MG63 (cell line): Measurements from ENCODE around the gene RNF141. TPM values are rescaled to one million over a fixed set of nuclear protein-coding genes. Genes with fewer than 3 reads are reported as not detected.

Experiments
- DNase-seq: peaks from one replicate; pipeline ENCODE4 v3.0.0-alpha.2; 2020
- H3K27me3 ChIP-seq: fragments of 250-450 bp; sonication (Bioruptor Pico); 2 replicates; pipeline ENCODE4 v1.5.1; 2020; ENCODE audit warnings: mild to moderate bottlenecking, moderate library complexity
- H3K36me3 ChIP-seq: fragments of 250-450 bp; sonication (Bioruptor Pico); 2 replicates; pipeline ENCODE4 v1.5.1; 2020; ENCODE audit warnings: mild to moderate bottlenecking, moderate library complexity
- H3K4me3 ChIP-seq: fragments of 250-450 bp; sonication (Bioruptor Pico); 2 replicates; pipeline ENCODE4 v1.5.1; 2020; ENCODE audit warnings: mild to moderate bottlenecking, moderate library complexity
- H3K9me3 ChIP-seq: fragments of 250-450 bp; sonication (Bioruptor Pico); 2 replicates; pipeline ENCODE4 v1.5.1; 2020; ENCODE audit warnings: mild to moderate bottlenecking, moderate library complexity
- total RNA-seq: library from RNA; depleted of rRNA; stranded (reverse); fragments of >200 nt; shearing (Covaris generic); gene quantifications from 2 replicates; pipeline ENCODE4 v1.2.3, GENCODE V29; 2014; ENCODE audit warnings: low replicate concordance; rRNA removed

RNF141 gene
- total RNA-seq, 1 experiment from 2014 or later = 19.2 TPM

- Histone ChIP-seq H3K27me3 (no peaks in the 10 kb centered on the region), H3K9me3 (no peaks in the 10 kb centered on the region), H3K36me3 (no peaks in the 10 kb centered on the region; the same call in none of the 2 replicates), H3K4me3 (no peak overlapping the region)
- no peak for DNase-seq
Observed at GRCh38 chr11:10483174-10483573, 57.8 kb downstream of the RNF141 start.

GRCh38 chr11:10481560-10482349 is 59.2 kb downstream of the RNF141 start:
- Histone ChIP-seq H3K4me3 (no peak overlapping the region), H3K36me3 (no peaks in the 10 kb centered on the region; the same call in 1 of the 2 replicates), H3K27me3 (no peaks in the 10 kb centered on the region), H3K9me3 (no peaks in the 10 kb centered on the region)
- no peak for DNase-seq

GRCh38 chr11:10480760-10481159 is 60.2 kb downstream of the RNF141 start:
- H3K36me3 ChIP-seq = no peaks in the 10 kb centered on the region; the same call in 1 of the 2 replicates
- DNase-seq = no peak

GRCh38 chr11:10480026-10480425 is 61.0 kb downstream of the RNF141 start:
- DNase-seq = no peak
- no peak overlapping the region for H3K4me3 ChIP-seq
- H3K36me3 ChIP-seq = no peaks in the 10 kb centered on the region; the same call in 1 of the 2 replicates
- H3K9me3 ChIP-seq = no peaks in the 10 kb centered on the region
- no peaks in the 10 kb centered on the region for H3K27me3 ChIP-seq

More at GRCh38 chr11:10480760-10481159, 60.2 kb downstream of the RNF141 start:
- no peak overlapping the region for H3K4me3 ChIP-seq
- H3K9me3 ChIP-seq = no peaks in the 10 kb centered on the region
- H3K27me3 ChIP-seq = no peaks in the 10 kb centered on the region

- Histone ChIP-seq H3K27me3 (no peaks in the 10 kb centered on the region), H3K36me3 (no peaks in the 10 kb centered on the region; the same call in 1 of the 2 replicates), H3K4me3 (no peak overlapping the region), H3K9me3 (no peaks in the 10 kb centered on the region)
- peak; percentile 55 for DNase-seq
Observed at GRCh38 chr11:10478574-10479550, 62.1 kb downstream of the RNF141 start.

- Histone ChIP-seq H3K4me3 (no peak overlapping the region), H3K36me3 (no peaks in the 10 kb centered on the region; the same call in 1 of the 2 replicates), H3K9me3 (no peaks in the 10 kb centered on the region), H3K27me3 (no peaks in the 10 kb centered on the region)
- no peak for DNase-seq
Observed at GRCh38 chr11:10478066-10478465, 62.9 kb downstream of the RNF141 start.

GRCh38 chr11:10477690-10478046 is 63.3 kb downstream of the RNF141 start:
- H3K4me3 ChIP-seq = no peak overlapping the region
- H3K36me3 ChIP-seq = no peaks in the 10 kb centered on the region; the same call in 1 of the 2 replicates
- H3K27me3 ChIP-seq = no peaks in the 10 kb centered on the region
- DNase-seq = no peak
- H3K9me3 ChIP-seq = no peaks in the 10 kb centered on the region

GRCh38 chr11:10476927-10477689 is 63.9 kb downstream of the RNF141 start:
- H3K9me3 ChIP-seq = no peaks in the 10 kb centered on the region
- DNase-seq = no peak

GRCh38 chr11:10476342-10476741 is 64.6 kb downstream of the RNF141 start:
- Histone ChIP-seq H3K9me3 (no peaks in the 10 kb centered on the region), H3K4me3 (no peak overlapping the region), H3K36me3 (no peaks in the 10 kb centered on the region; the same call in 1 of the 2 replicates), H3K27me3 (no peaks in the 10 kb centered on the region)
- DNase-seq = no peak

More at GRCh38 chr11:10476927-10477689, 63.9 kb downstream of the RNF141 start:
- H3K4me3 ChIP-seq = no peak overlapping the region
- no peaks in the 10 kb centered on the region for H3K27me3 ChIP-seq
- H3K36me3 ChIP-seq = no peaks in the 10 kb centered on the region; the same call in 1 of the 2 replicates

GRCh38 chr11:10474551-10474950 is 66.4 kb downstream of the RNF141 start:
- Histone ChIP-seq H3K4me3 (no peak overlapping the region), H3K27me3 (no peaks in the 10 kb centered on the region), H3K36me3 (no peaks in the 10 kb centered on the region; the same call in 1 of the 2 replicates), H3K9me3 (no peaks in the 10 kb centered on the region)
- DNase-seq = no peak

- H3K27me3 ChIP-seq = no peaks in the 10 kb centered on the region
- peaks cover 5% of the 10 kb centered on the region for H3K9me3 ChIP-seq
- no peak for DNase-seq
- H3K36me3 ChIP-seq = no peaks in the 10 kb centered on the region; the same call in 1 of the 2 replicates
- no peak overlapping the region for H3K4me3 ChIP-seq
Observed at GRCh38 chr11:10473371-10473770, 67.6 kb downstream of the RNF141 start.

GRCh38 chr11:10462746-10463300 is 78.2 kb downstream of the RNF141 start:
- no peak for DNase-seq
- Histone ChIP-seq H3K4me3 (no peak overlapping the region), H3K36me3 (peaks cover 32% of the 10 kb centered on the region), H3K27me3 (no peaks in the 10 kb centered on the region), H3K9me3 (0 out of 2 replicates have a peak, but pooled peaks cover 2% of the 10 kb centered on the region)

Other genes starting within 250 kb of the RNF141 start
- gene SBF2, start 247.0 kb downstream of the RNF141 start, total RNA-seq = 16.7 and 23.2 TPM in 2 replicates
- gene ADM, start 236.1 kb downstream of the RNF141 start, total RNA-seq = 95.6 and 135 TPM in 2 replicates
- gene AMPD3, start 85.9 kb downstream of the RNF141 start, total RNA-seq = 1.6 and 4.9 TPM in 2 replicates
- not detected in 2 replicates for gene LYVE1, start 27.5 kb upstream of the RNF141 start, total RNA-seq
- not detected in 2 replicates for gene IRAG1, start 152.6 kb upstream of the RNF141 start, total RNA-seq
- 7.6 and 7.8 TPM in 2 replicates for gene CTR9, start 210.1 kb upstream of the RNF141 start, total RNA-seq